Breast epithelium (tissue), 4 donors: Measurements from ENCODE around the gene SSB. TPM values are rescaled to one million over a fixed set of nuclear protein-coding genes. Genes with fewer than 3 reads are reported as not detected.
"Not testable (repeated sequence)": the region's sequence is repeated elsewhere in the genome, so short reads cannot be mapped to it uniquely, and the experiment has no call there.

Experiments used
- DNase-seq, 2 donors: peaks; one replicate each; pipeline ENCODE4 v3.0.0-alpha.2; 2019; ENCODE audit warnings: low spot score in 2 of 2
- H3K27ac ChIP-seq, 2 donors: fragments of 200-600 bp; sonication (generic) in 1 of 2; one replicate each; pipeline ENCODE4 v1.5.1; 2016 to 2019; ENCODE audit warnings: mild to moderate bottlenecking in 1 of 2
- H3K27me3 ChIP-seq, 2 donors: fragments of 200-600 bp; sonication (generic) in 1 of 2; one replicate each; pipeline versions ENCODE4 v1.5.1 to v1.6.0; 2017 to 2019; ENCODE audit warnings: control low read depth in 1 of 2, mild to moderate bottlenecking in 1 of 2
- H3K36me3 ChIP-seq: fragments of 200-600 bp; one replicate; pipeline ENCODE4 v1.5.1; 2019
- H3K4me1 ChIP-seq, 2 donors: fragments of 200-600 bp; sonication (generic); one replicate each; pipeline ENCODE4 v1.5.1; 2016 to 2019; ENCODE audit warnings: control low read depth in 1 of 2
- H3K4me3 ChIP-seq, 3 donors: fragments of 200-600 bp; sonication (generic); 1 replicate in 2 of 3; 2 replicates in 1 of 3; pipeline ENCODE4 v1.5.1; 2016 to 2019; ENCODE audit warnings: mild to moderate bottlenecking in 3 of 3, moderate library complexity in 2 of 3
- H3K9me3 ChIP-seq, 2 donors: fragments of 200-600 bp; sonication (generic) in 1 of 2; one replicate each; pipeline ENCODE4 v1.5.1; 2016 to 2019; ENCODE audit warnings: control low read depth in 1 of 2
- POLR2A ChIP-seq: fragments of 450-650 bp; IDR thresholded peaks from one replicate; pipeline ENCODE4 v1.6.1; 2016; ENCODE audit warnings: antibody characterized with exemption, mild to moderate bottlenecking, moderate library complexity
- POLR2AphosphoS5 ChIP-seq, 3 donors: sonication (generic); formaldehyde crosslinking; IDR thresholded peaks; one replicate each; pipeline ENCODE4 v1.6.1; 2017; ENCODE audit warnings: antibody characterized with exemption in 3 of 3
- intact Hi-C: fragments of 100-400 bp; cut with DNase I; formaldehyde crosslinking; loops from one replicate; pipeline ENCODE4 v1.15.1; 2023; ENCODE audit warnings: low total_unique reads
- total RNA-seq, 3 donors: library from RNA; depleted of rRNA; stranded (reverse); fragments of >200 nt; gene quantifications; one replicate each; pipeline ENCODE4 v1.1.0, GENCODE V29; 2016
- TF ChIP-seq, protein P1 (sequence below), 3 donors: fragments of 450-650 bp; IDR thresholded peaks; one replicate each; pipeline ENCODE4 v1.5.1; 2016 to 2017; ENCODE audit warnings: antibody characterized with exemption in 3 of 3, mild to moderate bottlenecking in 3 of 3, moderate library complexity in 3 of 3

Gene SSB
- total RNA-seq, 3 donors from 2014 or later: 79.0 to 124 (median 109) TPM

DNA sequence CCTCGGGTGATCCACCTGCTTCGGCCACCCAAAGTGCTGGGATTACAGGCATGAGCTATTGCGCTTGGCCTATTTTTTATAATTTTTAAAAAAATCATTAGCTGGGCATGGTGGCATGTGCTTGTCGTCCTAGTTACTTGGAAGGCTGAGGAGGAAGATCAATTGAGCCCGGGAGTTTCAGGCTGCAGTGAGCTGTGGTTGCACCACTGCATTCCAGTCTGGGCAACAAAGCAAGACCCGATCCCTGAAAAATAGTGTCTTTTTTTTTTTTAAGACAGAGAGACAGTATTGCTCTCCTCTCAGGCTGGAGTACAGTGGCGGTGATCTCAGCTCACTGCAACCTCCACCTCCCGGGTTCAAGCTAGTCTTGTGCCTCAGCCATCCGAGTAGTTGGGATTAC is 4.8 kb downstream of the SSB start:
- H3K36me3 ChIP-seq: peaks cover 6% of the 10 kb centered on the region
- intact Hi-C loops: no loop called here

DNA sequence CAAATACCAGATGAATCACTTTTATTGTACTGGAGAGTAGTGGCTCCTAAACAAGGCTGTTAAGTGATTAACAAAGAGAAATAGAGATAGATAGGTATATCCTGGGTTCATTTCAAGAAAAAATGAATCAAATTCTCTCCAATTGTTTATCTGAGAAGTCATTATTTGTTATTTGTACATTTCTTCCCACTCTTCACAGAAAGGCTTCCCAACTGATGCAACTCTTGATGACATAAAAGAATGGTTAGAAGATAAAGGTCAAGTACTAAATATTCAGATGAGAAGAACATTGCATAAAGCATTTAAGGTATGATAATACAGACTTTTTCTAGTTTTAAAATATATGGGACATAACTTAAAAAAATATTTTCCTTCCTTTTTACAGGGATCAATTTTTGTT is 7.9 kb downstream of the SSB start:
- no peaks in the 10 kb centered on the region for H3K27me3 ChIP-seq
- H3K27ac ChIP-seq: no peak overlapping the region
- peaks cover 12% of the 10 kb centered on the region for H3K36me3 ChIP-seq
- no peak for TF ChIP-seq POLR2AphosphoS5 (IDR thresholded peaks at IDR 0.05)
- no peak for TF ChIP-seq POLR2A
- TF ChIP-seq, protein P1, sequence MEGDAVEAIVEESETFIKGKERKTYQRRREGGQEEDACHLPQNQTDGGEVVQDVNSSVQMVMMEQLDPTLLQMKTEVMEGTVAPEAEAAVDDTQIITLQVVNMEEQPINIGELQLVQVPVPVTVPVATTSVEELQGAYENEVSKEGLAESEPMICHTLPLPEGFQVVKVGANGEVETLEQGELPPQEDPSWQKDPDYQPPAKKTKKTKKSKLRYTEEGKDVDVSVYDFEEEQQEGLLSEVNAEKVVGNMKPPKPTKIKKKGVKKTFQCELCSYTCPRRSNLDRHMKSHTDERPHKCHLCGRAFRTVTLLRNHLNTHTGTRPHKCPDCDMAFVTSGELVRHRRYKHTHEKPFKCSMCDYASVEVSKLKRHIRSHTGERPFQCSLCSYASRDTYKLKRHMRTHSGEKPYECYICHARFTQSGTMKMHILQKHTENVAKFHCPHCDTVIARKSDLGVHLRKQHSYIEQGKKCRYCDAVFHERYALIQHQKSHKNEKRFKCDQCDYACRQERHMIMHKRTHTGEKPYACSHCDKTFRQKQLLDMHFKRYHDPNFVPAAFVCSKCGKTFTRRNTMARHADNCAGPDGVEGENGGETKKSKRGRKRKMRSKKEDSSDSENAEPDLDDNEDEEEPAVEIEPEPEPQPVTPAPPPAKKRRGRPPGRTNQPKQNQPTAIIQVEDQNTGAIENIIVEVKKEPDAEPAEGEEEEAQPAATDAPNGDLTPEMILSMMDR (IDR thresholded peaks at IDR 0.05): no peak
- H3K9me3 ChIP-seq: no peaks in the 10 kb centered on the region
- no peak for DNase-seq
- H3K4me3 ChIP-seq: no peak overlapping the region
- intact Hi-C loops: no loop called here
- H3K4me1 ChIP-seq: no peaks in the 10 kb centered on the region

More for the DNA sequence above, 4.8 kb downstream of the SSB start:
- Histone ChIP-seq H3K4me1 (no peaks in the 10 kb centered on the region), H3K4me3 (no peak overlapping the region), H3K27me3 (no peaks in the 10 kb centered on the region), H3K9me3 (no peaks in the 10 kb centered on the region), H3K27ac (peak overlapping the region in 1 of 2 donors; percentile 8)
- TF ChIP-seq, protein P1 (IDR thresholded peaks at IDR 0.05): no peak
- TF ChIP-seq POLR2A (no peak), POLR2AphosphoS5 (IDR thresholded peaks at IDR 0.05) (no peak)
- no peak for DNase-seq

DNA sequence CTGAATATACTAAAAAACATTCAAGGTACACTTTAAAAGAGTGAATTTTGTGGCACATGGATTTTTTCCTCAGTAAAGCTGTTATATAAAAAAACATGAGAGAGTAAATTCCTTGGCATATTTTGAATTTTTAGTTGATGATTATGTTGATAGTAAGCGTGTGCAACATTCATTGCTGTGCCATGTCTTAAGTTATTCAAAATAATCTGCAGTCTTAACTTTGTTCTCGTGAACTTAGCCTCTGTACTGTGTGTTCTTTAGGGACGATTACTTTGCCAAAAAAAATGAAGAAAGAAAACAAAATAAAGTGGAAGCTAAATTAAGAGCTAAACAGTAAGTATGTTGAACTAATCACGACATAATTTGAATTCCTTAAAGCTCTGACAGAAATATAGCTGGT is 9.6 kb downstream of the SSB start:
- TF ChIP-seq, protein P1 (IDR thresholded peaks at IDR 0.05): no peak
- TF ChIP-seq POLR2A (no peak), POLR2AphosphoS5 (IDR thresholded peaks at IDR 0.05) (no peak)

DNA sequence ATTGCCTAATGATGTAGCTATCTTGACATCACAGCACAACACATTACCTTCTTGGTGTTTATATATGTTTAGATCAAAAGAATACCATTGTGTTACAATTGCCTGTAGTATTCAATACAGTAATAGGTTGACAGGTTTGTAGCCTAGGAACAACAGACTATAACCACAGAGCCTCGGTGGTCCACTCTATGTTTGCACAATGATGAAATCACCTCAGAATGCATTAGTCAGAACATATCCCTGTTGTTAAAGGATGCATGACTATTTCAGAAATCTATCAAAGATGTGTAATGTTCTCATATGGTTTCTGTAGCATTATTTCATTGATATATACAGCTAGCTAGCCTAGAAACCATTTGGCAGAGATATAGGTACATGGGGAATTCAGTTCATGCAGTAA is 17.2 kb downstream of the SSB start:
- TF ChIP-seq POLR2AphosphoS5 (IDR thresholded peaks at IDR 0.05) (no peak), POLR2A (no peak)
- TF ChIP-seq, protein P1 (IDR thresholded peaks at IDR 0.05): no peak
- Histone ChIP-seq H3K27me3 (no peaks in the 10 kb centered on the region), H3K4me3 (no peak overlapping the region), H3K9me3 (no peaks in the 10 kb centered on the region), H3K27ac (no peak overlapping the region), H3K36me3 (peaks cover 3% of the 10 kb centered on the region), H3K4me1 (no peaks in the 10 kb centered on the region)
- no peak for DNase-seq
- intact Hi-C loops: no loop called here

More for the DNA sequence above, 9.6 kb downstream of the SSB start:
- DNase-seq: no peak
- H3K27me3 ChIP-seq: no peaks in the 10 kb centered on the region
- no peaks in the 10 kb centered on the region for H3K4me1 ChIP-seq
- no peaks in the 10 kb centered on the region for H3K9me3 ChIP-seq
- intact Hi-C loops: no loop called here
- H3K27ac ChIP-seq: no peak overlapping the region
- peaks cover 12% of the 10 kb centered on the region for H3K36me3 ChIP-seq
- no peak overlapping the region for H3K4me3 ChIP-seq

DNA sequence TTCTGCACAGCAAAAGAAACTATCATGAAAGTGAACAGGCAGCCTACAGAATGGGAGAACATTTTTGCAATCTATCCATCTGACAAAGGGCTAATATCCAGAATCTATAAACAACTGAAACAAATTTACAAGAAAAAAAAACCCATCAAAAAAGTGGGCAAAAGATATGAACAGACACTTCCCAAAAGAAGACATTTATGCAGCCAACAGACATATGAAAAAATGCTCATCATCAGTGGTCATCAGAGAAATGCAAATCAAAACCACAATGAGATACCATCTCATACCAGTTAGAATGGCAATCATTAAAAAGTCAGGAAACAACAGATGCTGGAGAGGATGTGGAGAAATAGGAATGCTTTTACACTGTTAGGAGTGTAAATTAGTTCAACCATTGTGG is 18.3 kb downstream of the SSB start:
- H3K27me3 ChIP-seq, H3K27ac ChIP-seq, H3K36me3 ChIP-seq, H3K4me3 ChIP-seq, intact Hi-C loops, DNase-seq, H3K4me1 ChIP-seq, H3K9me3 ChIP-seq: not testable (repeated sequence)

DNA sequence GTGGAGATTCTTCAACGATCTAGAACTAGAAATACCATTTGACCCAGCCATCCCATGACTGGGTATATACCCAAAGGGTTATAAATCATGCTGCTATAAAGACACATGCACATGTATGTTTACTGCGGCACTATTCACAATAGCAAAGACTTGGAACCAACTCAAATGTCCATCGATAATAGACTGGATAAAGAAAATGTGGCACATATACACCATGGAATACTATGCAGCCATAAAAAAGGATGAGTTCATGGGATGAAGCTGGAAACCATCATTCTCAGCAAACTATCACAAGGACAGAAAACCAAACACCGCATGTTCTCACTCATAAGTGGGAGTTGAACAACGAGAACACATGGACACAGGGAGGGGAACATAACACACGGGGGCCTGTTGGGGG is 18.7 kb downstream of the SSB start:
- H3K27me3 ChIP-seq, H3K27ac ChIP-seq, H3K36me3 ChIP-seq, DNase-seq, intact Hi-C loops, H3K9me3 ChIP-seq, H3K4me1 ChIP-seq, H3K4me3 ChIP-seq: not testable (repeated sequence)
